Upper lobe of left lung (tissue), 6 donors: ENCODE measurements around the gene CREB3L2. TPM values are rescaled to one million over a fixed set of nuclear protein-coding genes. Genes with fewer than 3 reads are reported as not detected.
A peak's percentile ranks its signal among the peaks of the same experiment; 100 is the strongest.

Experiments used
- ATAC-seq, 2 donors: fragments of 200-7000 bp; cut with Tn5 transposase; one replicate each; pipeline ENCODE4 v1.9.1; 2022; ENCODE audit warnings: mild to moderate bottlenecking in 2 of 2, moderate library complexity in 2 of 2; ENCODE audit not compliant: low FRiP score in 2 of 2
- DNase-seq, 2 donors: peaks; one replicate each; pipeline ENCODE4 v3.0.0-alpha.2; 2019 to 2020
- H3K27ac ChIP-seq, 4 donors: fragments of 200-600 bp; sonication (generic); one replicate each; pipeline ENCODE4 v1.5.1; 2016 to 2019
- H3K27me3 ChIP-seq, 4 donors: fragments of 200-600 bp; sonication (generic); one replicate each; pipeline ENCODE4 v1.5.1; 2017 to 2019
- H3K36me3 ChIP-seq, 4 donors: fragments of 200-600 bp; sonication (generic); one replicate each; pipeline ENCODE4 v1.5.1; 2016 to 2019
- H3K4me1 ChIP-seq, 4 donors: fragments of 200-600 bp; sonication (generic); one replicate each; pipeline ENCODE4 v1.5.1; 2018 to 2019
- H3K4me3 ChIP-seq, 4 donors: fragments of 200-600 bp; sonication (generic); one replicate each; pipeline ENCODE4 v1.5.1; 2017 to 2019; ENCODE audit warnings: mild to moderate bottlenecking in 2 of 4, moderate library complexity in 1 of 4
- H3K9me3 ChIP-seq, 4 donors: fragments of 200-600 bp; sonication (generic); one replicate each; pipeline ENCODE4 v1.5.1; 2018 to 2019
- CTCF ChIP-seq, 6 experiments: fragments of 450-650 bp in 4 of 6; fragments of 200-600 bp in 2 of 6; sonication (generic) in 2 of 6; IDR thresholded peaks; one replicate each; pipeline ENCODE4 v1.5.1; 2016 to 2019; ENCODE audit warnings: antibody characterized with exemption in 6 of 6
- EP300 ChIP-seq, 4 donors: sonication (generic); formaldehyde crosslinking; IDR thresholded peaks; one replicate each; pipeline ENCODE4 v1.5.1; 2017; ENCODE audit warnings: antibody characterized with exemption in 4 of 4, control low read depth in 2 of 4
- POLR2A ChIP-seq, 4 donors: fragments of 450-650 bp; IDR thresholded peaks; one replicate each; pipeline ENCODE4 v1.5.1; 2016 to 2017; ENCODE audit warnings: antibody characterized with exemption in 4 of 4, mild to moderate bottlenecking in 2 of 4
- POLR2AphosphoS5 ChIP-seq, 2 donors: sonication (generic); formaldehyde crosslinking; IDR thresholded peaks; one replicate each; pipeline ENCODE4 v1.5.1; 2017; ENCODE audit warnings: antibody characterized with exemption in 2 of 2
- WGBS, 2 donors: methylation state at CpG; one replicate each; pipeline ENCODE4 v1.1.5; 2017 to 2018; 5-methylcytosine and 5-hydroxymethylcytosine counted together
- total RNA-seq, 6 donors: library from RNA; depleted of rRNA in 4 of 6; stranded (reverse); fragments of >200 nt in 4 of 6; gene quantifications; one replicate each; pipeline versions ENCODE4 v1.1.0 to v1.2.1, GENCODE V29; 2016 to 2021
- donor health status: DM: no; HTN: no; CAD: no; lungs with moderate emphysema.
- donor health status: DM: no; HTN: yes; CAD: no; lungs with severe emphysema.

Gene CREB3L2
- total RNA-seq, 6 donors from 2014 or later: 26.9 to 73.5 (median 34.2) TPM

GRCh38 chr7:138002096-138002827, 376 bp upstream of the CREB3L2 start:
- H3K27me3 ChIP-seq: no peaks in the 10 kb centered on the region
- H3K27ac ChIP-seq: peak overlapping the region; percentile 89 to 95 (median 94)
- H3K36me3 ChIP-seq: no peaks in the 10 kb centered on the region
- H3K4me3 ChIP-seq: peak overlapping the region; percentile 71 to 98 (median 86)
- ATAC-seq (peak; percentile 97 to 99), DNase-seq (peak; percentile 92 to 99)
- peaks cover 15 to 24% (median 16%) of the 10 kb centered on the region in 4 donors for H3K4me1 ChIP-seq
- no peaks in the 10 kb centered on the region for H3K9me3 ChIP-seq
- 4% methylated on average over 18 to 20 of the region's 28 CpGs for WGBS, 2 donors
- TF ChIP-seq POLR2AphosphoS5 (IDR thresholded peaks at IDR 0.05) (peak in 1 of 2 donors; percentile 5), POLR2A (IDR thresholded peaks at IDR 0.05) (peak in 1 of 4 donors; percentile 0), CTCF (IDR thresholded peaks at IDR 0.05) (peak; percentile 82 to 88 (median 85)), EP300 (IDR thresholded peaks at IDR 0.05) (peak in 1 of 4 donors; percentile 9)

- peak; percentile 34 to 47 for ATAC-seq
- no peaks in the 10 kb centered on the region for H3K36me3 ChIP-seq
- H3K4me3 ChIP-seq: peak overlapping the region; percentile 23 to 98 (median 78)
- peak overlapping the region; percentile 89 to 95 (median 94) for H3K27ac ChIP-seq
- H3K9me3 ChIP-seq: no peaks in the 10 kb centered on the region
- 17 to 19% methylated on average over 7 of the region's 7 CpGs for WGBS, 2 donors
- peak in 1 of 2 donors; percentile 37 for DNase-seq
- TF ChIP-seq POLR2AphosphoS5 (IDR thresholded peaks at IDR 0.05) (peak in 1 of 2 donors; percentile 25), EP300 (IDR thresholded peaks at IDR 0.05) (no peak)
- peaks cover 24 to 40% (median 27%) of the 10 kb centered on the region in 4 donors for H3K4me1 ChIP-seq
- no peaks in the 10 kb centered on the region for H3K27me3 ChIP-seq
Measured at GRCh38 chr7:138000081-138000701, 1.7 kb downstream of the CREB3L2 start.

GRCh38 chr7:137999496-138000080, 2.3 kb downstream of the CREB3L2 start:
- Histone ChIP-seq H3K4me3 (peak overlapping the region in 3 of 4 donors; percentile 71 to 98 (median 84)), H3K9me3 (no peaks in the 10 kb centered on the region), H3K27me3 (no peaks in the 10 kb centered on the region), H3K4me1 (peaks cover 24 to 40% (median 27%) of the 10 kb centered on the region in 4 donors), H3K36me3 (no peaks in the 10 kb centered on the region), H3K27ac (peak overlapping the region; percentile 89 to 95 (median 94))
- ATAC-seq (no peak), DNase-seq (no peak)
- no peak for TF ChIP-seq CTCF (IDR thresholded peaks at IDR 0.05)
- TF ChIP-seq POLR2AphosphoS5 (IDR thresholded peaks at IDR 0.05): no peak
- no peak for TF ChIP-seq EP300 (IDR thresholded peaks at IDR 0.05)
- WGBS, 2 donors: 33 to 43% methylated on average over 4 of the region's 4 CpGs

GRCh38 chr7:137998250-137998649, 3.6 kb downstream of the CREB3L2 start:
- ATAC-seq (no peak), DNase-seq (no peak)
- Histone ChIP-seq H3K27me3 (no peaks in the 10 kb centered on the region), H3K9me3 (no peaks in the 10 kb centered on the region), H3K4me1 (peaks cover 26 to 40% (median 29%) of the 10 kb centered on the region in 4 donors), H3K27ac (no peak overlapping the region), H3K36me3 (no peaks in the 10 kb centered on the region), H3K4me3 (no peak overlapping the region)
- 0 to 13% methylated on average over 1 of the region's 1 CpG for WGBS, 2 donors
- TF ChIP-seq POLR2A (IDR thresholded peaks at IDR 0.05) (no peak), EP300 (IDR thresholded peaks at IDR 0.05) (no peak), CTCF (IDR thresholded peaks at IDR 0.05) (no peak), POLR2AphosphoS5 (IDR thresholded peaks at IDR 0.05) (no peak)

- no peak for TF ChIP-seq EP300 (IDR thresholded peaks at IDR 0.05)
- TF ChIP-seq CTCF (IDR thresholded peaks at IDR 0.05): no peak
- no peak for TF ChIP-seq POLR2AphosphoS5 (IDR thresholded peaks at IDR 0.05)
- no peak for DNase-seq
- Histone ChIP-seq H3K4me1 (peaks cover 35 to 48% (median 36%) of the 10 kb centered on the region in 4 donors), H3K27ac (no peak overlapping the region), H3K4me3 (no peak overlapping the region), H3K9me3 (no peaks in the 10 kb centered on the region), H3K36me3 (no peaks in the 10 kb centered on the region), H3K27me3 (no peaks in the 10 kb centered on the region)
- ATAC-seq: no peak
- 51% methylated on average over 3 of the region's 3 CpGs for WGBS, 2 donors
Measured at GRCh38 chr7:137996871-137997270, 5.0 kb downstream of the CREB3L2 start.
